Measurements from ENCODE around the gene SNHG17. TPM values are rescaled to one million over a fixed set of nuclear protein-coding genes. Genes with fewer than 3 reads are reported as not detected.

Gene SNHG17
- total RNA-seq, 1 donor from 2014 or later = 18.0 TPM

DNA sequence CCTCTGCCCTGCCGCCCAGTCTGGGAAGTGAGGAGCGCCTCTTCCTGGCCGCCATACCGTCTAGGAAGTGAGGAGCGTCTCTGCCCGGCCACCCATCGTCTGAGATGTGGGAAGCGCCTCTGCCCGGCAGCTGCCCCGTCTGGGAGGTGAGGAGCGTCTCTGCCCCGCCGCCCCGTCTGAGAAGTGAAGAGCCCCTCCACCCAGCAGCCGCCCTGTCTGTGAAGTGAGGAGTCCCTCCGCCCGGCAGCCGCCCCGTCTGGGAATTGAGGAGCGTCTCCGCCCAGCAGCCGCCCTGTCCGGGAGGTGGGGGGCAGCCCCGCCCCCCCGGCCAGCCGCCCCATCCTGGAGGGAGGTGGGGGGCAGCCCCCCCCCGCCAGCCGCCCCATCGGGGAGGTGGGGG is 27.8 kb downstream of the SNHG17 start:
- Mint-ChIP-seq H3K4me1 (ENCODE audit: unreplicated experiment) (no peaks in the 10 kb centered on the region), H3K27me3 (ENCODE audit: unreplicated experiment) (no peaks in the 10 kb centered on the region), H3K9me3 (ENCODE audit: unreplicated experiment) (no peaks in the 10 kb centered on the region), H3K27ac (ENCODE audit: unreplicated experiment) (no peak overlapping the region), H3K36me3 (ENCODE audit: low read depth, unreplicated experiment) (peaks cover 8% of the 10 kb centered on the region), H3K4me3 (ENCODE audit: unreplicated experiment) (no peak overlapping the region)
- TF ChIP-seq, protein P1, sequence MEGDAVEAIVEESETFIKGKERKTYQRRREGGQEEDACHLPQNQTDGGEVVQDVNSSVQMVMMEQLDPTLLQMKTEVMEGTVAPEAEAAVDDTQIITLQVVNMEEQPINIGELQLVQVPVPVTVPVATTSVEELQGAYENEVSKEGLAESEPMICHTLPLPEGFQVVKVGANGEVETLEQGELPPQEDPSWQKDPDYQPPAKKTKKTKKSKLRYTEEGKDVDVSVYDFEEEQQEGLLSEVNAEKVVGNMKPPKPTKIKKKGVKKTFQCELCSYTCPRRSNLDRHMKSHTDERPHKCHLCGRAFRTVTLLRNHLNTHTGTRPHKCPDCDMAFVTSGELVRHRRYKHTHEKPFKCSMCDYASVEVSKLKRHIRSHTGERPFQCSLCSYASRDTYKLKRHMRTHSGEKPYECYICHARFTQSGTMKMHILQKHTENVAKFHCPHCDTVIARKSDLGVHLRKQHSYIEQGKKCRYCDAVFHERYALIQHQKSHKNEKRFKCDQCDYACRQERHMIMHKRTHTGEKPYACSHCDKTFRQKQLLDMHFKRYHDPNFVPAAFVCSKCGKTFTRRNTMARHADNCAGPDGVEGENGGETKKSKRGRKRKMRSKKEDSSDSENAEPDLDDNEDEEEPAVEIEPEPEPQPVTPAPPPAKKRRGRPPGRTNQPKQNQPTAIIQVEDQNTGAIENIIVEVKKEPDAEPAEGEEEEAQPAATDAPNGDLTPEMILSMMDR (IDR thresholded peaks at IDR 0.05; ENCODE audit: unreplicated experiment) = no peak
- no peak for DNase-seq (ENCODE audit: low spot score)

DNA sequence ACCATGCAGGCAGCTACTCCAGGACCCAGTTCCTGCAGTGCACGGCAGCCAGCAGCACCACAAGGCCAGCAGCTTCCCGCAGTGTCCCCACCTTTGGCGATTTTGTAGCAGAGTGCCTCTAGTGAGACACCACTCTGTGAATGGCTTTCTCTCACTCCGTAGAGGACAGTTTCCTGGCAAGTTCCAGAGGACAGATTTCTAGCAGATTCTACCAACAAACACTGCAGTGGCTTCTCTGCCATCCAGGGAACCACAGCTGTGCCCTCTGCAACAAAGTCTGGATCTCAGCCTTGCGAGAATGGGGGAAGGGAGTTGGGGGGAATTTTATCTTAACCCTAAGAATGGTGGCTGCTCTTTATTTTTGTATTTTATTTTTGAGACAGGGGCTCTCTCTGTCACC is 28.7 kb downstream of the SNHG17 start:
- Mint-ChIP-seq H3K36me3 (ENCODE audit: low read depth, unreplicated experiment) (peaks cover 8% of the 10 kb centered on the region), H3K9me3 (ENCODE audit: unreplicated experiment) (no peaks in the 10 kb centered on the region), H3K4me3 (ENCODE audit: unreplicated experiment) (no peak overlapping the region), H3K27ac (ENCODE audit: unreplicated experiment) (no peak overlapping the region), H3K4me1 (ENCODE audit: unreplicated experiment) (no peaks in the 10 kb centered on the region), H3K27me3 (ENCODE audit: unreplicated experiment) (no peaks in the 10 kb centered on the region)
- DNase-seq (ENCODE audit: low spot score) = no peak
- TF ChIP-seq, protein P1 (IDR thresholded peaks at IDR 0.05; ENCODE audit: unreplicated experiment) = no peak

DNA sequence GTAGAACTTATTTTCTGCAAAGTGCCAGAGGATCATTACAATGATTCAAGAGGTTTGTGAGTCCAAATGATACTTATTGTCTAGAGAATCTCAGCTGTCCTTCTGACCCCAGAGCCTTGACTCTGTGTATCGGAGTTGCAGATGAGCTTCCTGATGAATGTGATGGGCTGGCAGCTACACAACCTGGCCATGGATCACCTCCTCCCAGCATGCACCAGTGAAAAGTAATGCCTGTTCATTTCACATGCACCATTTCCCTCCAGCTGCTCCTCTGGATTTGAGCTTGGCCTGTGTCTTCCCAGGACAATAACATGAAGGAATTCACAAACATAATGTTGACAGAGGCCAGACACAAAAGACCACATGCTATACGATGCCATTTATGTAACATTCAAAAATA is 30.0 kb downstream of the SNHG17 start:
- Mint-ChIP-seq H3K9me3 (ENCODE audit: unreplicated experiment) (no peaks in the 10 kb centered on the region), H3K36me3 (ENCODE audit: low read depth, unreplicated experiment) (peaks cover 8% of the 10 kb centered on the region), H3K27ac (ENCODE audit: unreplicated experiment) (no peak overlapping the region), H3K4me3 (ENCODE audit: unreplicated experiment) (no peak overlapping the region), H3K4me1 (ENCODE audit: unreplicated experiment) (no peaks in the 10 kb centered on the region), H3K27me3 (ENCODE audit: unreplicated experiment) (no peaks in the 10 kb centered on the region)
- DNase-seq (ENCODE audit: low spot score) = no peak
- TF ChIP-seq, protein P1 (IDR thresholded peaks at IDR 0.05; ENCODE audit: unreplicated experiment) = no peak

DNA sequence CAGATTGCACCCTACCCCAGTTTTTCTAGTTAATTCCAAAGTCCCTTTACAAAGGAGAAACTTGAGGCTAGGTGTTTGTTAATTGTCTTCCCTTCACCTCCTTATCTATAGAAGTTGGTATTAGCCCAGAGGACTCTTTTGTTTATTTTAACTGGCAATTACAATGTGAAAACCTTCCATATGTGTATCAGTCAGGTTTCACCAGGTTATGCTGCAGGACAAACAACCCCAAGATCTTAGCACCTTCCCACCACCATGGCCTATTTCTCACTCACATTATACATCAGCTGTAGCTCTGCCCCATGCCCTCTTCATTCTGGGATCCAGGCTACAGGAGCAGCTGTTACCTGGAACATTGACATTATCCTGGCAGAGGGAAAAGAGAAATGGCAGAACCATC is 31.1 kb downstream of the SNHG17 start:
- no peak overlapping the region for H3K4me3 Mint-ChIP-seq (ENCODE audit: unreplicated experiment)
- TF ChIP-seq, protein P1 (IDR thresholded peaks at IDR 0.05; ENCODE audit: unreplicated experiment) = no peak
- H3K4me1 Mint-ChIP-seq (ENCODE audit: unreplicated experiment) = no peaks in the 10 kb centered on the region
- H3K9me3 Mint-ChIP-seq (ENCODE audit: unreplicated experiment) = no peaks in the 10 kb centered on the region
- no peaks in the 10 kb centered on the region for H3K27me3 Mint-ChIP-seq (ENCODE audit: unreplicated experiment)
- H3K27ac Mint-ChIP-seq (ENCODE audit: unreplicated experiment) = no peak overlapping the region
- peaks cover 8% of the 10 kb centered on the region for H3K36me3 Mint-ChIP-seq (ENCODE audit: low read depth, unreplicated experiment)
- no peak for DNase-seq (ENCODE audit: low spot score)

DNA sequence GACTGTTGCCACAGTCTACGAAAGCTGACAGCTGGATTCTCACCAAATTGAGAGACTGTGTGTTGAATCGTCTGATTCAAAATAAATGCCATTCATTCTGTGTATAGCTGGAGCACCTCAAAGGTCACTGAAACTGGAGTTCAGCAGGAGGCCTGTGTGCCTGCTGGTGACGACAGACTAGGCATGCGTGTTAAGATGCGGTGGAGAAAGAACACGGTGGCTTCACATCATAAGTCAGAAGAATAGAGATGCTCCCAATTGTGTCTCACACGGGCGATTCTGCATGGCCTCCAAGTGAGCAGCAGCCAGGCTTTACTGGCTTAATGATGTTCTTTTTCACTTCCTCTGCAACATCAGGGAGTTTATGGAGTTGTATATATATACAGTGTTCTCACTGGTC is 32.3 kb downstream of the SNHG17 start:
- Mint-ChIP-seq H3K4me3 (ENCODE audit: unreplicated experiment) (no peak overlapping the region), H3K27me3 (ENCODE audit: unreplicated experiment) (no peaks in the 10 kb centered on the region), H3K27ac (ENCODE audit: unreplicated experiment) (no peak overlapping the region), H3K9me3 (ENCODE audit: unreplicated experiment) (no peaks in the 10 kb centered on the region), H3K36me3 (ENCODE audit: low read depth, unreplicated experiment) (peaks cover 8% of the 10 kb centered on the region), H3K4me1 (ENCODE audit: unreplicated experiment) (no peaks in the 10 kb centered on the region)
- TF ChIP-seq, protein P1 (IDR thresholded peaks at IDR 0.05; ENCODE audit: unreplicated experiment) = no peak
- no peak for DNase-seq (ENCODE audit: low spot score)

Measured in endothelial cell (in vitro differentiated cells).